Neural progenitor cell (in vitro differentiated cells): ENCODE results near the gene C22orf31. TPM values are rescaled to one million over a fixed set of nuclear protein-coding genes. Genes with fewer than 3 reads are reported as not detected.

ENCODE experiments used
- DNase-seq: peaks from one replicate; pipeline ENCODE4 v3.0.0-alpha.2; 2016; ENCODE audit warnings: low spot score
- H2AFZ ChIP-seq: fragments of 200-600 bp; sonication (generic); replicated peaks from 2 replicates; pipeline ENCODE4 v1.6.1; 2016; ENCODE audit warnings: antibody characterized with exemption
- H3F3A ChIP-seq: fragments of 200-600 bp; sonication (generic); 2 replicates; pipeline ENCODE4 v1.6.1; 2016; ENCODE audit warnings: antibody characterized with exemption, low read depth
- H3K27ac ChIP-seq: fragments of 200-600 bp; sonication (generic); 2 replicates; pipeline ENCODE4 v1.5.1; 2016; ENCODE audit warnings: mild to moderate bottlenecking
- H3K27me3 ChIP-seq: fragments of 200-600 bp; sonication (generic); 2 replicates; pipeline ENCODE4 v1.6.1; 2016; ENCODE audit warnings: mild to moderate bottlenecking, moderate library complexity
- H3K36me3 ChIP-seq: fragments of 200-600 bp; sonication (generic); 2 replicates; pipeline ENCODE4 v1.5.1; 2016
- H3K4me1 ChIP-seq: fragments of 200-600 bp; sonication (generic); 2 replicates; pipeline ENCODE4 v1.6.1; 2016; ENCODE audit warnings: mixed run types
- H3K4me2 ChIP-seq: fragments of 200-600 bp; sonication (generic); 2 replicates; pipeline ENCODE4 v1.6.1; 2016
- H3K4me3 ChIP-seq: fragments of 200-600 bp; sonication (generic); 2 replicates; pipeline ENCODE4 v1.5.1; 2016
- H3K79me2 ChIP-seq: fragments of 200-600 bp; sonication (generic); 2 replicates; pipeline ENCODE4 v1.6.1; 2016; ENCODE audit warnings: low read depth
- H3K9ac ChIP-seq: fragments of 200-600 bp; sonication (generic); 2 replicates; pipeline ENCODE4 v1.6.1; 2016
- H3K9me3 ChIP-seq: fragments of 200-600 bp; sonication (generic); 2 replicates; pipeline ENCODE4 v1.5.1; 2016; ENCODE audit warnings: low read depth
- H4K20me1 ChIP-seq: fragments of 200-600 bp; sonication (generic); 2 replicates; pipeline ENCODE4 v1.6.1; 2016; ENCODE audit warnings: low read depth
- H3K27ac Mint-ChIP-seq: 3 replicates; pipeline ENCODE4 v1.8.0; 2021; ENCODE audit warnings: mixed read lengths
- H3K27me3 Mint-ChIP-seq: 2 replicates; pipeline ENCODE4 v1.8.0; 2022; ENCODE audit warnings: low read depth, mild to moderate bottlenecking, inconsistent platforms, moderate library complexity, mixed read lengths; ENCODE audit not compliant: insufficient read depth
- H3K36me3 Mint-ChIP-seq: 3 replicates; pipeline ENCODE4 v1.8.0; 2021; ENCODE audit warnings: mixed read lengths
- H3K4me1 Mint-ChIP-seq: 3 replicates; pipeline ENCODE4 v1.8.0; 2021; ENCODE audit warnings: mixed read lengths
- H3K4me3 Mint-ChIP-seq: 3 replicates; pipeline ENCODE4 v1.8.0; 2021; ENCODE audit warnings: mild to moderate bottlenecking, moderate library complexity, mixed read lengths
- H3K9me3 Mint-ChIP-seq: 3 replicates; pipeline ENCODE4 v1.8.0; 2020; ENCODE audit warnings: mixed read lengths
- EZH2 ChIP-seq: fragments of 200-600 bp; sonication (generic); IDR thresholded peaks from 2 replicates; pipeline ENCODE4 v1.6.1; 2017; ENCODE audit warnings: antibody characterized with exemption, mild to moderate bottlenecking, moderate library complexity
- EZH2phosphoT487 ChIP-seq: fragments of 200-600 bp; sonication (generic); IDR thresholded peaks from 2 replicates; pipeline ENCODE4 v1.6.1; 2017; ENCODE audit warnings: antibody characterized with exemption
- total RNA-seq: library from RNA; depleted of rRNA; stranded (reverse); fragments of >200 nt; gene quantifications from 2 replicates; pipeline ENCODE4 v1.2.3, GENCODE V29; 2015; ENCODE audit warnings: low replicate concordance
- TF ChIP-seq, protein P1 (sequence below): fragments of 200-600 bp; sonication (generic); IDR thresholded peaks from 2 replicates; pipeline ENCODE4 v1.5.1; 2017; ENCODE audit warnings: antibody characterized with exemption, mild to moderate bottlenecking

The C22orf31 gene
- total RNA-seq, 1 donor from 2014 or later: not detected

- H3K4me1 ChIP-seq: peaks cover 34% of the 10 kb centered on the region
- no peak overlapping the region for H3K4me3 Mint-ChIP-seq
- H3K9me3 Mint-ChIP-seq: no peaks in the 10 kb centered on the region
- peaks cover 9% of the 10 kb centered on the region for H3K79me2 ChIP-seq
- no peak for DNase-seq
- no peaks in the 10 kb centered on the region for H3K9me3 ChIP-seq
- H3K27me3 Mint-ChIP-seq: peaks cover 4% of the 10 kb centered on the region
- H2AFZ ChIP-seq: no peak overlapping the region
- H3K36me3 Mint-ChIP-seq: peaks cover 40% of the 10 kb centered on the region
- TF ChIP-seq EZH2 (no peak), EZH2phosphoT487 (no peak)
- TF ChIP-seq, protein P1, sequence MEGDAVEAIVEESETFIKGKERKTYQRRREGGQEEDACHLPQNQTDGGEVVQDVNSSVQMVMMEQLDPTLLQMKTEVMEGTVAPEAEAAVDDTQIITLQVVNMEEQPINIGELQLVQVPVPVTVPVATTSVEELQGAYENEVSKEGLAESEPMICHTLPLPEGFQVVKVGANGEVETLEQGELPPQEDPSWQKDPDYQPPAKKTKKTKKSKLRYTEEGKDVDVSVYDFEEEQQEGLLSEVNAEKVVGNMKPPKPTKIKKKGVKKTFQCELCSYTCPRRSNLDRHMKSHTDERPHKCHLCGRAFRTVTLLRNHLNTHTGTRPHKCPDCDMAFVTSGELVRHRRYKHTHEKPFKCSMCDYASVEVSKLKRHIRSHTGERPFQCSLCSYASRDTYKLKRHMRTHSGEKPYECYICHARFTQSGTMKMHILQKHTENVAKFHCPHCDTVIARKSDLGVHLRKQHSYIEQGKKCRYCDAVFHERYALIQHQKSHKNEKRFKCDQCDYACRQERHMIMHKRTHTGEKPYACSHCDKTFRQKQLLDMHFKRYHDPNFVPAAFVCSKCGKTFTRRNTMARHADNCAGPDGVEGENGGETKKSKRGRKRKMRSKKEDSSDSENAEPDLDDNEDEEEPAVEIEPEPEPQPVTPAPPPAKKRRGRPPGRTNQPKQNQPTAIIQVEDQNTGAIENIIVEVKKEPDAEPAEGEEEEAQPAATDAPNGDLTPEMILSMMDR: no peak
- H3K27ac Mint-ChIP-seq: peak overlapping the region; percentile 86
- H3K4me3 ChIP-seq: no peak overlapping the region
- H3F3A ChIP-seq: peaks cover 39% of the 10 kb centered on the region
- peaks cover 75% of the 10 kb centered on the region for H3K4me1 Mint-ChIP-seq
- no peak overlapping the region for H3K27ac ChIP-seq
- peaks cover 68% of the 10 kb centered on the region for H4K20me1 ChIP-seq
- H3K36me3 ChIP-seq: no peaks in the 10 kb centered on the region
- no peak overlapping the region for H3K9ac ChIP-seq
- H3K27me3 ChIP-seq: no peaks in the 10 kb centered on the region
- H3K4me2 ChIP-seq: no peak overlapping the region
These were observed 33.2 kb downstream of the C22orf31 start for GRCh38 chr22:29028468-29028867.

DNA sequence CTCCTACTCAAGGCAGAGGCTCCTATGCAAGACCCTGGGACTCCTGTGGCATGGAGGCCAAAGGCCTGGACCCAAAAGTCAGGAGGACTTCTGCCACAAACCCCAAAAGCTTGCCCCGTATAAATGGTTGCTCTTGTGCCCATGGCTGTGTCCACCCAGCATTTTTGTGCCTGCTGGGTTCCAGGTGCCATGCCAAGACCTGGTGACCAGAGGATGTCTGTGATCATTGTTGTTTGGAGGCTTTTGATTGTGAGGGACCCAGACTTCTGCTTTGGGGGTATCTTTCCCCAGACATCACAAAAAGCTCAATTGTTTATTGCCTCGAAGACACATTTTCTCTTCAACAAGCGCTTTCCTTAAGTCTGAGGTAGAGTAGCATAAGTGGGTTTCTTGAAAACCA lies 35.1 kb downstream of the C22orf31 start:
- Histone ChIP-seq H3K27me3 (no peaks in the 10 kb centered on the region), H3K9me3 (no peaks in the 10 kb centered on the region), H3K4me1 (peaks cover 39% of the 10 kb centered on the region), H3K36me3 (no peaks in the 10 kb centered on the region), H2AFZ (no peak overlapping the region), H3K9ac (no peak overlapping the region), H4K20me1 (peaks cover 69% of the 10 kb centered on the region), H3K4me2 (no peak overlapping the region), H3K27ac (no peak overlapping the region), H3K79me2 (peaks cover 7% of the 10 kb centered on the region), H3F3A (peaks cover 36% of the 10 kb centered on the region), H3K4me3 (no peak overlapping the region)
- TF ChIP-seq EZH2phosphoT487 (no peak), EZH2 (no peak)
- TF ChIP-seq, protein P1: no peak
- Mint-ChIP-seq H3K27ac (no peak overlapping the region), H3K4me1 (peaks cover 78% of the 10 kb centered on the region), H3K4me3 (no peak overlapping the region), H3K36me3 (peaks cover 38% of the 10 kb centered on the region), H3K27me3 (peaks cover 2% of the 10 kb centered on the region), H3K9me3 (no peaks in the 10 kb centered on the region)
- DNase-seq: no peak

- H3K36me3 Mint-ChIP-seq: peaks cover 49% of the 10 kb centered on the region
- no peak overlapping the region for H3K4me2 ChIP-seq
- H3K79me2 ChIP-seq: peaks cover 7% of the 10 kb centered on the region
These were observed 38.3 kb downstream of the C22orf31 start for GRCh38 chr22:29023172-29023796.

More at GRCh38 chr22:29023172-29023796, 38.3 kb downstream of the C22orf31 start:
- H3K27ac ChIP-seq: no peak overlapping the region
- no peak overlapping the region for H3K4me3 ChIP-seq
- peaks cover 16% of the 10 kb centered on the region for H3K4me1 ChIP-seq
- no peak overlapping the region for H2AFZ ChIP-seq
- H3K4me3 Mint-ChIP-seq: no peak overlapping the region
- H4K20me1 ChIP-seq: peaks cover 40% of the 10 kb centered on the region
- no peaks in the 10 kb centered on the region for H3K9me3 ChIP-seq
- H3K27me3 ChIP-seq: no peaks in the 10 kb centered on the region
- H3K27me3 Mint-ChIP-seq: no peaks in the 10 kb centered on the region
- no peak overlapping the region for H3K27ac Mint-ChIP-seq
- H3K4me1 Mint-ChIP-seq: peaks cover 48% of the 10 kb centered on the region
- DNase-seq: no peak
- peaks cover 14% of the 10 kb centered on the region for H3K9me3 Mint-ChIP-seq
- no peaks in the 10 kb centered on the region for H3K36me3 ChIP-seq
- no peak overlapping the region for H3K9ac ChIP-seq
- TF ChIP-seq EZH2: no peak
- no peak for TF ChIP-seq EZH2phosphoT487
- TF ChIP-seq, protein P1: no peak
- peaks cover 6% of the 10 kb centered on the region for H3F3A ChIP-seq
